T-cell (primary cell): ENCODE data around the gene METTL13. TPM values are rescaled to one million over a fixed set of nuclear protein-coding genes. Genes with fewer than 3 reads are reported as not detected.

Experiments used
- ATAC-seq, 4 experiments: fragments of 200-7000 bp in 3 of 4; fragments of 150-1000 bp in 1 of 4; cut with Tn5 transposase; replicated peaks in 1 of 4; 1 replicate in 3 of 4; 2 replicates in 1 of 4; pipeline ENCODE4 v1.10.0; 2021; ENCODE audit warnings: moderate library complexity in 3 of 4, mild to moderate bottlenecking in 2 of 4, moderate number of reproducible peaks in 1 of 4
- CTCF ChIA-PET, 2 donors: fragments of 300-600 bp; sonication (Branson Sonifier 250); formaldehyde crosslinking; loops; one replicate each; lab custom pipeline; 2022; ENCODE audit warnings: antibody characterized with exemption in 2 of 2; lab: Charles Lee
- POLR2A ChIA-PET, 2 donors: fragments of 300-600 bp; sonication (Branson Sonifier 250); formaldehyde crosslinking; loops; one replicate each; lab custom pipeline; 2022; ENCODE audit warnings: antibody characterized with exemption in 2 of 2; lab: Charles Lee
- DNase-seq, 35 experiments: peaks; one replicate each; pipeline versions ENCODE4 v3.0.0 to v3.0.0-alpha.2; 2013 to 2023
- H3K27ac ChIP-seq: one replicate; pipeline ENCODE4 v1.5.1; 2013; ENCODE audit warnings: low read length
- H3K27me3 ChIP-seq, 2 experiments: replicated peaks in 1 of 2; 1 replicate in 1 of 2; 2 replicates in 1 of 2; pipeline versions ENCODE4 v1.6.1 to v1.7.0; 2013; ENCODE audit warnings: low read length in 1 of 2, mixed read lengths in 1 of 2; ENCODE audit not compliant: control insufficient read depth in 2 of 2, insufficient read depth in 2 of 2; ENCODE audit errors: extremely low read depth in 1 of 2
- H3K36me3 ChIP-seq, 2 donors: 1 replicate in 1 of 2; 2 replicates in 1 of 2; pipeline versions ENCODE4 v1.6.1 to v1.7.0; 2013; ENCODE audit warnings: low read length in 1 of 2; ENCODE audit not compliant: control insufficient read depth in 2 of 2, insufficient read depth in 1 of 2; ENCODE audit errors: extremely low read depth in 1 of 2
- H3K4me1 ChIP-seq, 2 experiments: 1 replicate in 1 of 2; 2 replicates in 1 of 2; pipeline versions ENCODE4 v1.6.1 to v1.7.0; 2013; ENCODE audit warnings: low read length in 2 of 2, mixed read lengths in 1 of 2; ENCODE audit not compliant: insufficient read depth in 2 of 2, control insufficient read depth in 1 of 2; ENCODE audit errors: extremely low read depth in 1 of 2
- H3K4me3 ChIP-seq, 2 donors: 1 replicate in 1 of 2; 2 replicates in 1 of 2; pipeline versions ENCODE4 v1.5.1 to v1.7.0; 2013; ENCODE audit warnings: mild to moderate bottlenecking in 2 of 2, low read length in 1 of 2, moderate library complexity in 1 of 2; ENCODE audit not compliant: control insufficient read depth in 1 of 2; ENCODE audit errors: extremely low read depth in 1 of 2
- H3K9me3 ChIP-seq: 2 replicates; pipeline ENCODE4 v1.7.0; 2013
- H3K27ac Mint-ChIP-seq, 2 donors: one replicate each; pipeline ENCODE4 v1.8.0; 2020 to 2021; ENCODE audit warnings: mild to moderate bottlenecking in 2 of 2, mixed read lengths in 2 of 2
- H3K27me3 Mint-ChIP-seq, 2 donors: one replicate each; pipeline ENCODE4 v1.8.0; 2021 to 2022; ENCODE audit warnings: mixed read lengths in 2 of 2
- H3K36me3 Mint-ChIP-seq: one replicate; pipeline ENCODE4 v1.8.0; 2021; ENCODE audit warnings: mixed read lengths
- H3K4me1 Mint-ChIP-seq, 3 donors: one replicate each; pipeline ENCODE4 v1.8.0; 2020 to 2022; ENCODE audit warnings: mixed read lengths in 3 of 3, mild to moderate bottlenecking in 1 of 3
- H3K4me3 Mint-ChIP-seq, 3 donors: one replicate each; pipeline ENCODE4 v1.8.0; 2020 to 2022; ENCODE audit warnings: mild to moderate bottlenecking in 3 of 3, mixed read lengths in 3 of 3, moderate library complexity in 3 of 3
- H3K9me3 Mint-ChIP-seq, 3 donors: one replicate each; pipeline ENCODE4 v1.8.0; 2020 to 2022; ENCODE audit warnings: mixed read lengths in 3 of 3
- WGBS: methylation state at CpG from one replicate; pipeline ENCODE4 v1.1.5; 2013; ENCODE audit warnings: missing lambda C conversion rate; ENCODE audit not compliant: insufficient coverage; 5-methylcytosine and 5-hydroxymethylcytosine counted together
- total RNA-seq, 35 experiments: library from RNA in 6 of 35; stranded (reverse) in 6 of 35; fragments of 120-200 nt in 1 of 35; gene quantifications; one replicate each; pipeline versions ENCODE4 v1.2.1 to v1.2.4 and lab custom pipeline; 2013 to 2026

METTL13 gene
- total RNA-seq, 5 donors from 2014 or later (not counting 1 experiment from before 2014, with no cell fraction given) = 16.0 to 37.6 (median 35.2) TPM

DNA sequence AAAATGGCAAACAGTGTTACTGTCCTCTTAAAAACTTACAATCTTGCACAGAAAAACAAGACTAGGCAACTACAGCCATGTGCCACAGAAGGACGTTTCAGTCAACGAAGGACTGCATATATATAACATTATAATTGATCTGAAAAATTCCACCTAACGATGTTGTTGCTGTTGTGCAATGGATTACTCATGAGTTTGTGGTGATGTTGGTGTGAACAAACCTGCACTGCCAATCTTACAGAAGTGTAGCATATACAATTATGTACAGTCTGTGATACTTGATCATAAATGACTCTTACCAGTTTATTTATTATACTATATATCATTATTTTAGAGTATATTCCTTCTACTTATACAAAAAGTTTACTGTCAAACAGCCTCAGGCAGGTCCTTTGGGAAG lies 32.8 kb upstream of the METTL13 start:
- H3K27me3 Mint-ChIP-seq = no peaks in the 10 kb centered on the region
- WGBS = no CpG with 5 or more reads among the region's 3 CpGs
- Histone ChIP-seq H3K9me3 (no peaks in the 10 kb centered on the region), H3K4me1 (no peaks in the 10 kb centered on the region), H3K4me3 (no peak overlapping the region), H3K27me3 (peaks cover 0 to 4% of the 10 kb centered on the region in 2 experiments), H3K27ac (no peak overlapping the region), H3K36me3 (no peaks in the 10 kb centered on the region)
- no peak for DNase-seq
- no peak overlapping the region for H3K4me3 Mint-ChIP-seq
- H3K27ac Mint-ChIP-seq = no peak overlapping the region
- ChIA-PET POLR2A (interaction anchor here in 1 of 2 donors (0.6 kb wide), 1 partner anchor 34 kb away, joined by 4 read pairs; no protein-coding TSS in a partner anchor), CTCF (interaction anchor here (1.1 to 1.3 kb wide), 2 partner anchors 8 to 30 kb away, joined by 5 to 10 read pairs; no protein-coding TSS in a partner anchor)
- ATAC-seq = no peak
- peaks cover 6 to 8% (median 7%) of the 10 kb centered on the region in 3 donors for H3K4me1 Mint-ChIP-seq
- H3K36me3 Mint-ChIP-seq = no peaks in the 10 kb centered on the region
- no peaks in the 10 kb centered on the region for H3K9me3 Mint-ChIP-seq

DNA sequence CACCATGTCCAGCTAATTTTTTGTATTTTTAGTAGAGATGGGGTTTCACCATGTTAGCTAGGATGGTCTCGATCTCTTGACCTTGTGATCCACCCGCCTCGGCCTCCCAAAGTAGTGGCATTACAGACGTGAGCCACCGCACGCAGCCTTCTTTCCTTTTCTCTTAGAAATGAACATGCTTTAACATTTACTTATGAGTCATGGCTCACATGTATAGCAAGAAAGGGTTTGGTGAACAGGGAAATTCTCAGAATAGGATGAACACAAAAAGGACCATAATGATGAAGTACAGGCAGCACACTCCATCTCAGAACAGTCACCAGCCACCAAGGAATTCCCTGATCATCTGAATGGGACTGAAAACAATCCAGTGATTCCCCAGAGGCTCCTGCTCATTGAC lies 30.2 kb upstream of the METTL13 start:
- Mint-ChIP-seq H3K9me3 (no peaks in the 10 kb centered on the region), H3K36me3 (no peaks in the 10 kb centered on the region)
- H3K4me1 ChIP-seq = no peaks in the 10 kb centered on the region

DNA sequence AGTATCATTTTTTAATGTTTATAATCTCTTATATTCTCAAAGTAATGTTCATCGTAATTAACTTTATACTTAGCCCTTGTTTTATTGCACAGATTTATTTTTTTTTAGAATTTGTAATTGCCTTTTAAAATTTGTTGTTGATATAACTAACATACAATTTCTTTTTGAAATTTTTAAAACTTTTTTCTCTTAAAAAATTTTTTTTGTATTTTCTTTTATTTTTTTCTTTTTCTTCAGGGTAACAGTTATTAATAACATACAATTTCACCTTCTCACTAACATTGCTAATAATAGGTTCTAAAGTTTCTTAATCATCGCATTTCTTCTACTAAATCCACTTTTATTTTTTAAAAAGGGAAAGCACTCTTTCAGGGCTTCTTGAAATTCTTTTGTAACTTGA lies 28.3 kb upstream of the METTL13 start:
- Histone ChIP-seq H3K9me3 (no peaks in the 10 kb centered on the region), H3K4me3 (no peak overlapping the region), H3K27ac (no peak overlapping the region), H3K27me3 (peaks cover 0 to 4% of the 10 kb centered on the region in 2 experiments), H3K4me1 (no peaks in the 10 kb centered on the region), H3K36me3 (no peaks in the 10 kb centered on the region)
- Mint-ChIP-seq H3K9me3 (no peaks in the 10 kb centered on the region), H3K4me1 (no peaks in the 10 kb centered on the region), H3K27me3 (peaks cover 4 to 5% of the 10 kb centered on the region in 2 donors), H3K4me3 (no peak overlapping the region), H3K36me3 (no peaks in the 10 kb centered on the region), H3K27ac (no peak overlapping the region)
- POLR2A ChIA-PET = no interaction called here
- no peak for DNase-seq
- CTCF ChIA-PET = no interaction called here
- WGBS = no CpG with 5 or more reads among the region's 2 CpGs
- ATAC-seq = no peak

More for the DNA sequence above, 30.2 kb upstream of the METTL13 start:
- H3K4me3 ChIP-seq = no peak overlapping the region
- no peak for DNase-seq
- H3K27me3 Mint-ChIP-seq = peaks cover 4 to 5% of the 10 kb centered on the region in 2 donors
- ChIA-PET POLR2A (no interaction called here), CTCF (no interaction called here)
- no CpG with 5 or more reads among the region's 6 CpGs for WGBS
- no peaks in the 10 kb centered on the region for H3K9me3 ChIP-seq
- no peak for ATAC-seq
- H3K4me1 Mint-ChIP-seq = no peaks in the 10 kb centered on the region
- no peak overlapping the region for H3K27ac Mint-ChIP-seq
- peaks cover 0 to 4% of the 10 kb centered on the region in 2 experiments for H3K27me3 ChIP-seq
- H3K36me3 ChIP-seq = no peaks in the 10 kb centered on the region
- no peak overlapping the region for H3K27ac ChIP-seq
- H3K4me3 Mint-ChIP-seq = no peak overlapping the region

DNA sequence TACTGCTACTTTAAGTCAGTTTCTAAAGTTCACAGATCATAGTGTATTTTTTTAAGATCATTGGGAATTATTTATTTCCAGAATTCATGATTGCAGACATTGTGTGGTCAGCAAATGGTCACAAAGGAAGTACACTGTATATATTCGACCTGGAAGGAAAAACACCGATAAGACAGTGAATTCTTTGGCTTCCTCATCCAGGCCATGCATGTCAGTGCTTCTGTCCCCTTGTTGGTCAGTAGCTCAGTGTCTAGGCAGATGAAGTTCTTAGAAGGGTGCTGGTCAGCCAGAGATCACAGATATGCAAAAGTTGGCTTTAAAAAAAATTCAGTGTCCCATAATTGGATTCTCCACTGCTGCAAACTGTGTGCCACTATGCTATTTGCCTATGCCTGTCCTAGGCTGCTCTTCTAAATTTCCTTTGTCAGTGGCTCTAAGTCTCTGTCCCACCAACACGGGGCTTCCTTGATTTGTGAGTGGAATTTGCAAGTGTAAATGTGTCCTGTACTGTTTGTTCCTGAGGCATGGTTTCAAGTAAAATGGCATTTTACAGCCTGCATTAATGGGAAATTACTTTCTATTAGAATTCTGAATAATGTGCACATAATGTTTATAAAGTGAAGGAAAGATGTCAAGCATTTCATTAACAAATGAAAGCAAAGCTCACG lies 27.6 kb upstream of the METTL13 start:
- Mint-ChIP-seq H3K27me3 (peaks cover 4 to 5% of the 10 kb centered on the region in 2 donors), H3K4me3 (no peak overlapping the region), H3K9me3 (no peaks in the 10 kb centered on the region), H3K4me1 (no peaks in the 10 kb centered on the region), H3K27ac (no peak overlapping the region), H3K36me3 (no peaks in the 10 kb centered on the region)
- ATAC-seq (no peak), DNase-seq (no peak)
- ChIA-PET CTCF (no interaction called here), POLR2A (no interaction called here)
- Histone ChIP-seq H3K36me3 (no peaks in the 10 kb centered on the region), H3K4me1 (no peaks in the 10 kb centered on the region), H3K27ac (no peak overlapping the region), H3K9me3 (no peaks in the 10 kb centered on the region), H3K27me3 (peaks cover 0 to 4% of the 10 kb centered on the region in 2 experiments), H3K4me3 (no peak overlapping the region)
- WGBS = 95% methylated on average over 3 of the region's 4 CpGs

DNA sequence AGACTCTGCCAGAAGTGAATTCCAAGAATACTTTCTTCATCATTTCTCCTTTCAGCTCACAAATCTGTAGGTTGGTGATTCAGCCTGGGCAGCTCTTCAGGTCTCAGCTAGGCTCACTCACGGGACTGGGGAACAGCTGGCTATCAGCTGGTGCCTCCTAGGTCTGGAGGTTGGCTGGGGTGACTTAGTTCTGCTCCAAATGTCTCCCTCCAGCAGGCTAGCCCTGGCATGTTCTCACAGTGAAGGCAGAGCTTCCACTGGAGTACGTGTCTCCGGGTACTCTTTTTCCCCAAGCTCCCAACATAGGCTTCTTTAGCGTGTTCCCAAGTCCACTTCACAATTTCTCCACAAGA lies 27.1 kb upstream of the METTL13 start:
- H3K4me1 Mint-ChIP-seq = no peaks in the 10 kb centered on the region
- Histone ChIP-seq H3K27me3 (peaks cover 0 to 7% of the 10 kb centered on the region in 2 experiments), H3K4me3 (no peak overlapping the region), H3K4me1 (no peaks in the 10 kb centered on the region), H3K36me3 (no peaks in the 10 kb centered on the region), H3K9me3 (no peaks in the 10 kb centered on the region), H3K27ac (no peak overlapping the region)
- ChIA-PET POLR2A (interaction anchor here in 1 of 2 donors (0.6 kb wide), 1 partner anchor 17 kb away, joined by 3 read pairs; no protein-coding TSS in a partner anchor), CTCF (no interaction called here)
- DNase-seq (no peak), ATAC-seq (no peak)
- H3K36me3 Mint-ChIP-seq = no peaks in the 10 kb centered on the region
- WGBS = no CpG with 5 or more reads among the region's 4 CpGs
- H3K9me3 Mint-ChIP-seq = no peaks in the 10 kb centered on the region
- no peak overlapping the region for H3K4me3 Mint-ChIP-seq
- peak overlapping the region in 1 of 2 donors; percentile 34 for H3K27ac Mint-ChIP-seq
- peaks cover 4 to 5% of the 10 kb centered on the region in 2 donors for H3K27me3 Mint-ChIP-seq

DNA sequence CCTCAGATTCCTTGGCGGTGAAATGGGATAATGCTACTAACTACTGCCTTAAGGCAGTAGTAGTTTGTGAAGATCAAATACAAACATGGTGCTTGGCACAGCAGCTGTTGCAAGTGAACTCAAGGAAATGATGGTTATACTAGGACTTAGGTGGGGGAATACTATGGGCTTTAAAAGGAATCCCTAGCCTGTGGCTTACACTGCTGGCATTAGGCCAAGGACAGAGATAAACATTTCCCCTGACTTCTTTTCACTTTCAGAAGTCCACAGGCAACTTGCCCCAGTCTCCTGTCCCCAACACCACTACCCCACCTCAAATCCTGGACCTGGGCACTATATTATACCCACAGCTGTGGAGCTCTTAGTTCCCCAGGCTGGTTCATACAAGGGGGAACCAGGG lies 26.5 kb upstream of the METTL13 start:
- CTCF ChIA-PET = no interaction called here
- H3K9me3 ChIP-seq = no peaks in the 10 kb centered on the region
- no peaks in the 10 kb centered on the region for H3K9me3 Mint-ChIP-seq
- POLR2A ChIA-PET = interaction anchor here in 1 of 2 donors (0.6 kb wide), 1 partner anchor 17 kb away, joined by 3 read pairs; no protein-coding TSS in a partner anchor
- H3K27me3 Mint-ChIP-seq = peaks cover 4 to 5% of the 10 kb centered on the region in 2 donors
- no peaks in the 10 kb centered on the region for H3K4me1 Mint-ChIP-seq
- no peaks in the 10 kb centered on the region for H3K36me3 ChIP-seq
- no peak overlapping the region for H3K27ac ChIP-seq
- no peak overlapping the region for H3K4me3 ChIP-seq
- WGBS = no CpG with 5 or more reads among the region's 1 CpG
- peaks cover 0 to 10% of the 10 kb centered on the region in 2 experiments for H3K27me3 ChIP-seq
- no peaks in the 10 kb centered on the region for H3K4me1 ChIP-seq
- no peaks in the 10 kb centered on the region for H3K36me3 Mint-ChIP-seq
- no peak overlapping the region for H3K4me3 Mint-ChIP-seq
- DNase-seq (no peak), ATAC-seq (no peak)
- no peak overlapping the region for H3K27ac Mint-ChIP-seq
